ENCODE results near the gene LETM1.

LETM1 gene

DNA sequence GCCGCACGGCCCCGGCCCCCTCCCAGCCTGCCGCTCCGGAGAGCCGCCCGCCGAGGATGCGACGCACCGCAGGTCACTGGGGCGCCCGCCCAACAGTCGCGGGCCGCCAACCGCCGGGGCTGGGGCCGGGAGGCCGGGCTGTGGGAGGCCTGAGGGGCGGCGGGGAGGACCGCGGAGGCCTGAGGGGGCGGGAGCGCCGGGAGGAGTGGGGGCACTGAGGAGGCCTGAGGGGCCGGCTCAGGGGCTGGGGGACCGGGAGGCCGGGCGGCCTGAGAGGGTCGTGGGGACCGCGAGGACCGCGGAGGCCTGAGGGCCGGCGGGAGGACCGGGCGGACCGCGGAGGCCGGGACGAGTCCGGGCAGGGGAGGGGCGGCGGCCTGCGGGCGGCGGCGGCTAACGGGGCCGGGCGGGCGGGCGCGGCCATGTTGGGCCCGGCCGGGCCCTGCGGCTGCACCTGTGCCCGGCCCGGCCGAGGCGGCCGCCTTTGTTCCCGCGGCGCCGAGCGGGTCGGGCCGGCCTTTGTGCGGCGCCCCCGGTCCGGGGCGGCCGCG lies 15.6 kb upstream of the LETM1 start:
- DNase-seq, result no peak

DNA sequence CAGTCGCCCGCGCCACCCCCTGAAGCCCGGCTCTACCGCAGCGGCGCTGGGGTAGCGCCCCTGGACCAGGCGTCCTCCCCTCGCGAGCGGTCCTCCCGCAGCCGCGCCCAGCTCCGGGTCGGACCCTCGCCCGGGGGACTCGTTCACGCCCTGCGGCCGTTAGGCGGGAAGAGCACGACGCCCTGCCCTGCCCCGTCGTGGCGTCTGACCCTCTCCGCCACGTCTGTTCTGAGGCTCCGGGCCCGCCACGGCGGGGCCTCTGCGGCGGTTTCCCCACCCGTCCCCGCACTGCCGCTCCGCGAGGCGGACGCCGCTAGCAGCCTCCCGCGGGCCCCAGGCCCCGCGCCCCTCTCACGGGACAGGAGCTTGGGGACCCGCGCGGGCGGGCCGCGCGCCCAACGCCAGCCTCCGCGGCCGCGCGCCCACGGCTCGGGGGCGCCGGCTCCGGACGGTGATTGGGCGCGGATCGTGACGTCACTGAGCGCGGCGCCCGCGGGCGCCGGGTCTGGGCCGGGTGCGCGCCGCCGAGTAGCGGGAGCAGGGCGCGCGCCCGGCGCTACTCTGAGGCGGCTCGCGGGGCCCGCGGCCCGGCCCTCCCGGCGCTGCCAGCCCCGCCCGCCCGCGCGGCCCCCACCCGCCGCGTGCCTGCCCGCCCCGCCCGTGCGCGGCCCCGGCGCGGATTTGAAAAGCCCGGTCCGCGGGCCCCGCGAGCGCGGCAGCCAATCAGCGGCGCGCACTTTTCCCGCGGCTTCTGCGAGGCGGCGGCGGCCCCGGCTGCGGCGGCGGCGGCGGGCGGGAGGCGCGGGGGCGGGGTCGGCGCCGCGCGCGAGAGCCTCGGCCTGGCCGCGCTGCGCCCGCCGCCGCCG lies 14.9 kb upstream of the LETM1 start, which contains the start of gene NSD2:
Gene NSD2, plus strand, starts transcription at position 816 of the 866 bp plus-strand sequence. CDS start 29,262 bp downstream, outside the sequence.
- DNase-seq, result peak; percentile 91

DNA sequence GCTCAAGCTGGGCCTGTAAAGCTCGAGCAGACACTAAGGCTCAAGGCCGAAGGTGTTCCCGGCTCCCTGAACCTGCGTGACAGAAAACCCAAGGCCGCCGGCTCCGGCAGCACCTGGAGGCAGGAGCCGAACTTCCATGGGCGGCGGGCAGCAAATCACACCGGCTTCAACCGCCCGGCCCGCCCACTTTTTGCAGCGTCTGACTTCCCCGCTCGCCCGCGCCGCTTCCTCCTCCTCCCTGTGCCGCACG lies 14.3 kb upstream of the LETM1 start:
- peak; percentile 93 for DNase-seq

DNA sequence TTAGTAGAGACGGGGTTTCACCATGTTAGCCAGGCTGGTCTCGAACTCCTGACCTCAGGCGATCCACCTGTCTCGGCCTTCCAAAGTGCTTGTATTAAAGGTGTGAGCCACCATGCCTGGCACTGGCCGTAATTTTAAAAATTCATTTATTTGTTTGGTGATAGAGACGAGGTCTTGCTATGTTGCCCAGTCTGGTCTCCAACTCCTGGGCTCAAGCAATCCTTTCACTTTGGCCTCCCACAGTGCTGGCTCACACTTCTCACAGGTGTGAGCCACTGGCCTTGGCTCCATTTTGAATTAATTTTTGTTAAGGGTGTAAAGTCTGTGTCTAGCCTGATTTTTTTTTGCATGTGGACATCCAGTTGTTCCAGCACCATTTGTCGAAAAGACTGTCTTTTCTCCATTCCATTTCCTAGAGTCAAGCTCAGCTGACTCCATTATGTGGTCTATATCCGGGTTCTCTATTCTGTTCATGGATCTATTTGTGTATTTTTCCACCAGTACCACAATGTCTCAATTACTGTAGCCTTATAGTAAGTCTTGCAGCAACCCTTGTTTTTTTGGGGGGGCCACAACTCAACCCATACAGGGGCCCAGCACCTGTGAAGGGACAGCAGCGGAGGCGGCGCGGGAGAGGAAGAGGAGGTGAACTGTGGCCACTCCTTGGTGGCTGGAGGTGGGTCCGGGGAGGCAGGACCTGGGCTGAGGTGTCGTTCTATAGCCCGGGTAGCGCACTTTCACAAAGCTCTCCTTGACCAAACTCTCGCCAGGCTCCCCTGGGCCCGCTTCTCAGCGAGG lies 13.8 kb upstream of the LETM1 start:
- DNase-seq, result no peak

DNA sequence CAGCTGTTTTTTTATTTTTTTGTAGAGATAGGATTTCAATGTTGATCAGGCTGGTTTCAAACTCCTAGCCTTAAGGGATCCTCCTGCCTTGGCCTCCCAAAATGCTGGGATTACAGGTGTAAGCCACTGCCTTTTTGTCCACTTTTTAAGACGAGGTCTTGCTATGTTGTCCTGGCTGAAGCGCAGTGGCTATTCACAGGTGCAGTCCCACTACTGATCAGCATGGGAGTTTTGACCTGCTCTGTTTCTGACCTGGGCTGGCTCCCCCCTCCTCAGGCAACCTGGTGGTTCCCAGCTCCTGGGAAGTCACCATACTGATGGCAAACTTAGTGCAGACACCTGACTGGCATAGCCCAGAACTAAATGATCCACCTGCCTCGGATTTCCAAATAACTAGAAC lies 13.0 kb upstream of the LETM1 start:
- DNase-seq, result no peak

DNA sequence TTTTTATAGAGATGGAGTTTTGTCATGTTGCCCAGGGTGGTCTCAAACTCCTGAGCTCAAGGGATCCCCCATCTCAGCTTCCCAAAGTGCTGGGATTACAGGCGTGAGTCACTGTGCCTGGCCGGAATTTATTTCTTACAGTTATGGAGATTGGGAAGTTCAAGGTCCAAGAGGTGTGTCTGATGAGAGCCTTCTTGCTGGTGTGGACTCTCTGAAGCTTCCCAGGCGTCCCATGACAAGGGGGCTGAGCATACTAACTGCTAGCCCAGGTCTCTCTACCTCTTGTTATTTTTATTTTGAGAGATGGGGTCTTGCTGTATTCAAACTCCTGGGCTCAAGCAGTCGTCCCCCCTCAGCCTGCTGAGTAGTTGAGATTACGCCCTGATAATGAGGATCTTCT lies 12.3 kb upstream of the LETM1 start:
- no peak for DNase-seq

DNA sequence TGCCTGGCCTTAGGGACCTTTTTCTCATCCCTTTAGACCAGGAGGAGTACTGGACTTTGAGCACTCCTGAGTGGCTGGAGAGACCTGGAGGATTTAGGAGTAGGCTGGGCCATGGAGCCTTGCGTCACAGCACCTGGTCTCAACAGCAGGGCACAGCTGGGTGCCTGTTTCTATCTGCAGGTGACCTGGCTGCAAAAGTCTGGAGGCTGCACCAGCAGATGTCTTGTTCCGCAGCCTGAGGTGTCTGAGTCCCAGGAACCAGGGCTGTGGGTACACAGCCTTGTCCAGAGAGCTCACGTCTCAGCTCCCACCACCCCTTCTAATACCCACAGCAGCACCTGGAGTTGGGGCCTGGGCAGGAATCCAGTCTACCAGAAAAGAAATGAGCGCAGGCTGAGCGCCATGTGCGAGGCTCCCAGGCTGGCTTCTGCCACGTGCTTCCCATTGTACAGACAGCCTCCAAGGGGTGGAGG lies 10.3 kb upstream of the LETM1 start:
- DNase-seq, result no peak

DNA sequence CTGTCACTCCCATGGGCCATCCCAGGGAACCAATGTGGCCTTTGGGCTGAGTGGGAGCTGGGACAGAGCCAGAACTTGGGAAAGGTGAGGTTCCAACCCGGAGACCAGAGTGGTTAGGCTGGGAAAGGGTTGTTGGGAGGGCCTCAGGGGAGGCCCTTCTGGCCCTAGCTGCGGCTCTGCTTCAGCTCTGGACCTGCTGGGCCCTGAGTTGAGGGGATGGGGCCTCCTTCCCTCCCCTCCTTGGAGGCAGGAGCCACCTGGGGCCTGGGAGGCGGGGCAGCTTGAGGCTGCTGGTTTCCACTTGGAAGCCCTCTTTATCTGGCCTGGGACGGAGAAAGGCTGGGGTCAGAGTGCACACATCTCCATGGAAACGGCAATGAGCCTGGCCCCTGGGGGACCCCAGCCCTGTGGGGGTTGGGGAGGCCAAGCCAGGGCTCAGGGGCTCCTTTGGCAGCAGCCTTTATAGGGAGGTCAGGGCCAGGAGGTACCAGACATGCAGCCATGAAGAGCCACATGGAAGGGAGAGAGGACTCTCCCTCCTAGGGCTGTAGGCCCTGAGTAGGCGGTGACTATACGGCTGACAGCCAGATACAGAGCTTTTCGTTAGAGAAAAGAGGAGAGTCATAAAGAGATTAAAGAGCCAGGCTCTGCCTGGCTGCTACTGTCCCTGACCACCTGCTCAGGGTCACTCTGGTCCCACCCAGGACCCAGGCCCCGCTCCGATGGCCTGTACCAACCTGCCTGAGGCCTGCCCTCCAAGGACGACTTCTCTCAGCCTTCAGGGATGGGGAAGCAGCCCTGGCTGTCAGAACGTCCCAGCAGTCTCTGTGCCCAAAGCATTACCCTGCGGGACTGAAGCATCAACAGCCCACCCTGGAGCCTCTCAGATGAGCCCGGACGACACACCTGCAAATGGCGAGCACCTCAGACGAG lies 8.4 kb upstream of the LETM1 start:
- DNase-seq, result no peak

DNA sequence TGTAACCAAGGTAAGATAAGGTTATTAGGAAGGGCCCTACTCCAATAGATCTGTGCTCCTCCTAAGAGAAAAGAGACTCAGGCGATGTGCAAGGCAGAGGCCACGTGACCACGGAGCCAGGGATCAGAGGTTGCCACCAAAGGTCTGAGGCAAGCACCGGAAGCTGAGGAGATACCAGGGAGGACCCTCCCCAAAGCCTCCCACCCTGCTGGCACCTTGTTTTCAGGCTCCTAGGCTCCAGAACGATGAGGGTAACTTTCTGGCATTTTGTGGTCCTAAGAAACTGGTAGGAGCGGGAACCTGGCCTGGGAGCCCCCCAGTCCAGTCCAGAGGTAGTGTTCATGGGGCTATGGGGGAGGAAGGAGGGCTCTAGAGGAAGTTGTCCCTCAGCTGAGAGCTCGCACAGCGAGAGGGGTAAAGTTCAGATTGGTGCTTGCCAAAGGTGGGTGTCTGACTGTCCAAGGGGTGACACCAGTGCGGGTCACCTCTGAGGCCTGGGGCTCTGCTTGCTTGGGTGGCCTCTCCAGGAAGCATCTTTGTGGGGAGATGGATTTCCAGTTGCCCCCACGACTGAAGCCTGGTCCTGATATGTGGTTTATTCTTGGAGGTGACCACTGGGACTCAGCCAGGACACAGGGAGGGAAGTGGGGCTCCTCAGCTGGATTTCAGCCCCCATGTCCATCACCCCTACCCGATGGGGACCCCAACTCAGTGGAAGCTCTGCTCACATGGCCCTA lies 7.5 kb upstream of the LETM1 start:
- no peak for DNase-seq

DNA sequence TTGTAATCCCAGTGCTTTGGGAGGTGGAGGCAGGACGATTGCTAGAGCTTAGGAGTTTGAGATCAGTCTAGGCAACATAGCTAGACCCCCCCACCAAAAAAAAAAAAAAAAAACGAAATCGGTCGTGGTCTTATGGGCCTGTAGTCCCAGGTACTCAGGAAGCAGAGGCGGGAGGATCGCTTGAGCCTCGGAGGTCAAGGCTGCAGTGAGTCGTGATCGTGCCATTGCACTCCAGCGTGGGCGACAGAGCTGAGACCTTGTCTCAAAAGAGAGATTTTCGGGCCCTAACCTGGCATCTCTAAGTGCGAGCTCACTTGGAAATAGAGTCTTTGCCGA lies 7.0 kb upstream of the LETM1 start:
- no peak for DNase-seq

DNA sequence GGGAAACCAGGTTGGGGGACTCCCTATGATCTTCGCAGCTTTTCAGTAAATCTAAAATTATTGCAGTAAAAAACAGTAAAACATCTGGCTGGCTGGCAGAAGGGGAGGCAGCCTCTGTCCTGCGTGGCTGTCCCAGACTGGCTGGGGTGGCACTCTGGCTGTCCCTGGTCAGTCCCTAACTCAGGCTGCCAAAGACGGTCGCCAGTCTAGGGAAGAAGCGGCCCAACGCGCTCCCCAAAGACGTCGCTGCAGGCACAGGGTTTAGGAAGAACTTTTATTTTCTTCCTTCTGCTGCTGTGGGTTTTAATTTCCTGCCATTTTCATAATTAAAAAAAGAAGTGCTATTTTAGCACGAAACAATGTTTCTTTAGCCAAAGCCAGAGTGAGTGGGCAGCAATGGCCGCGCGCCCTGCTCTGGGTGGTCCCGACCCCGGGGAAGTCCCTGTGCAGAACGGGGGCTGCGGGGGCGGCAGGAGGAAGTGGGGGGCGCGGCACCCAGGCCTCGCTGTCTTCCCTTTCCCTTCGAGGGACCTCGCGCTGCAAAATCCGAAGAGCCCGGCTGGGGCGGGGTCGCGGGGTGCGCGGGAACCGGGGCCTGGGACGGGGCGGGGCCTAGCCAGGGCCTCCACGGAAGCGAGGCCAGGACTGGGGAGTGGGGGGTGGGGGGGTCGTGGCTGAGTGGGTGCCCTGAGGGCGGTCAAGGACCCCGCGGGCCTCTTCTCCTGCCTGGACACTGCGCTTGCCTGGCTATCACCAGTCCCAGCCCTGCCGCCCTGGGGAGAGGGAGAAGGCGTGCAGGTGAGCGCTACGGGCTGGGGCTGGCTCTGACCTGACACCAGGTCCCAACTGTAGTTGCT lies 6.3 kb upstream of the LETM1 start:
- DNase-seq, result peak; percentile 61

DNA sequence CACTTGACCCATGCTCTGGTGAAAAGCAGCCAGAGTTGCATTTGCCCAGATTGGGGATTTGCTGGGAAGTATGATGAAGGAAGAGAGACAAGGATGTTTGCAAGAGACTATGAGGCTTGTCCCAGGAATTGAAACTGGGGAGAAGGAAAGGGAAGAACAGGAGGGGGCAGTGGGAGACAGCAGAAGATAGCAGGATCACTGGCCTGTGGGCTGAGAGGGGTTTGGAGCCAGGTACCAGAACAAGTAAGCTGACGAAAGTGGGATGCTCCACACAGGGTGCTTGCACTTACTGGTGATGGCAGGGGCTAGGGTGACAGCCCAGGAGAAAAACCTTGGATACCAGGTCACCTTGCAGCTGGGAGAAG lies 3.4 kb upstream of the LETM1 start:
- no peak for DNase-seq

DNA sequence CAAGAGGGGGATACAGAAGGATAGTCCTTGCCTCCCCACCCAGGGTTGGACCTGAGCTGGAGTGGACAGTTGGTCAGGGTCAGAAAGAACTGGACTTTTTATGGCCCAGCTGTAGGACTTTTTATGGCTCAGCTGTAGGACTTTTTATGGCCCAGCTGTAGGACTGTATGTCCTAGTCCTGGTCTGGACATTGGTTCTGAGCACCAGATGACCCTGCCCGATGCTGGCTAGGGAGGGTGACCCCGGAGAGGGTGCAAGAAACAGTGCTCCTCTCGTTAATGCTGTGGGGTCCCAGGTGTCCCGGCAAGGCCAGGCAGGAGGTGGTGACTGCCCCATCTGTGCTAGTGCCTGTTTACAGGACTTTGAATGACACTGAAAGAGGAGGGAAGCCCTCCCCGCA lies 2.0 kb upstream of the LETM1 start:
- no peak for DNase-seq

DNA sequence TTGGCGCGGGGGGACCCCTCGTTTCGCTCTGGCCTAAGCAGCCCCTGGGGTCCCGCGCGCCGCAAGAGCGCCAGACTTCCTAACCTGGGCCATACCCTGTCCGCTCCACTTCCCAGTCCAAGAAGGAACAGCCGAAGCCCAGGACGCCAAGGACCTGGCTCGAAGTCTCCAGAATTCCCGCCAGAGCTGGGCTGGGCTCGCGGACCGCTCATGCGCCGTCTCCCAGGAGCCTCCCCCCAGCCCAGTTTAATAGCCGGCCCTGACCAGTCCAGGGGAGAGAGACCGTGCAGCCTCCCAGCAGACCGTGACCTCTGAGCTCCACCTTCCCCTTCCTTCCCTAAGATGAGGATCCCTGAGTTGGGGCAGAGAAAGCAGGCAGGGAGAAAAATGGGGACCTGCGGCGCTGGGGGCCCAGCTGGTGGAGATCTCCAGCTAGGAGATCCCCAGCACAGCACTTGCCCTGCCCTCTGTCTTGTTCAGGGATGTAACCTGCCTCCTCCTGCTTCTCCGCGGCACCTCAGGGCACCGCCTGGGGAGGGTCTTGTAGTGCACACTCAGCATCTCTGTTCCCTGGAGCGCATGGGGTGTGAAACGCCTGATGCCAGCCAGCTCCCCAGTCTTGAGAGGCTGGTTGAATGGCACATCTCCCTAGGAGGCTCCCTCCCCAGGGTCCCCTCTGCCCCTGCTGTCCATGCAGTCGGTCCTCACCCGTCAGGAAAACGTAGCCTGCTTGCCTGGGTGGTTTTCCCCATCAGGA lies 1.2 kb upstream of the LETM1 start:
- no peak for DNase-seq

DNA sequence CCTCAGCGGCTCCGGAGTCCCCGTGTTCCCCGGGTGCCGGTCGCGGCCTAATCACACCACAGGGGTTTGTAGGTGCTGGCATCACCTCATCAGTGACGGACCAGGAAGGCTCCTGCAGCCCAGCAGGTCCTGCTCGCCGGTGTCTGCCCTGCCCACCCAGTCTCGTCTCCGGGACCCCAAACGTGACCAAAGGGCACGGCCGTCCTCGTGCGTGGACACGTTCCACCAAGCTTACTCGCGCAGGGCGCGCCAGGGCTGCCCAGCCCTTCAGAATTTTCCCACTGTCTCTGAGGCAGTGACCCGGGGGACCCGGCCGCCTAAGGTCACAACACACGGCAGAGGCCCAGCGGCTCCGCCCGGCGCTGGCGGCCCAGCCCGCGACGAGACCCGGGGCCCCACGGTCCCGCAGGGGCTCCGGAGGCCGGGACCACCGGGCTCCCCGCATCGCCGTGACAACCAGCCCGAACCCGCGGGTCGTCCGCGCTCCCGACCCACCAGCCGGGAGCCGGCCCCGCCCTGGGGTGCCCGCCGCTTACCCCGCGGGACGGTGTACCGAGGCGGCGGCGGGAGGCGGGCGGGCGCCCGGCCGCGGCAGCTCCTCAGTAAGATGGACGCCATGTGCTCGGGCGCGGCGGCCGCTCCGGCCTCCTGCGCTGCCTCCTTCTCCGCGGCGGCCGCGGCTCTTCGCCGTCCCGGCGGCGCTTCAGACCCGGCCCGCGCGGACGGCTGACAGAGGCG lies 454 bp downstream of the LETM1 start:
- peak; percentile 20 for DNase-seq

DNA sequence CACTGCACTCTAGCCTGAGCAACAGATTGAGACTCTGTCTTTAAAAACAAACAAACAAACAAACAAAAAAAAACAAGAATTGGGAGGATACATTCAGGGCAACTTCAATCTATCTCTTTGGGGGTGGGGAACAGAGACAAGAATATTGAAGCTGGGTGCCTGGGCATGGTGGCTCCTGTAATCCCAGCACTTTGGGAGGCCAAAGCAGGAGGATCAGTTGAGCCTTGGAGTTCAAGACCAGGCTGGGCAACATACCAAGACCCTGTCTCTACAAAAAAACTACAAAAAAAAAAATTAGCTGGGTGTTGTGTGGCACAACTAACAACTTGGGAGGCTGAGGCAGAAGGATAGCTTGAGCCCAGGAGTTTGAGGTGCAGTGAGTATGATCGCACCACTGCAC lies 1.2 kb downstream of the LETM1 start:
- DNase-seq, result no peak

DNA sequence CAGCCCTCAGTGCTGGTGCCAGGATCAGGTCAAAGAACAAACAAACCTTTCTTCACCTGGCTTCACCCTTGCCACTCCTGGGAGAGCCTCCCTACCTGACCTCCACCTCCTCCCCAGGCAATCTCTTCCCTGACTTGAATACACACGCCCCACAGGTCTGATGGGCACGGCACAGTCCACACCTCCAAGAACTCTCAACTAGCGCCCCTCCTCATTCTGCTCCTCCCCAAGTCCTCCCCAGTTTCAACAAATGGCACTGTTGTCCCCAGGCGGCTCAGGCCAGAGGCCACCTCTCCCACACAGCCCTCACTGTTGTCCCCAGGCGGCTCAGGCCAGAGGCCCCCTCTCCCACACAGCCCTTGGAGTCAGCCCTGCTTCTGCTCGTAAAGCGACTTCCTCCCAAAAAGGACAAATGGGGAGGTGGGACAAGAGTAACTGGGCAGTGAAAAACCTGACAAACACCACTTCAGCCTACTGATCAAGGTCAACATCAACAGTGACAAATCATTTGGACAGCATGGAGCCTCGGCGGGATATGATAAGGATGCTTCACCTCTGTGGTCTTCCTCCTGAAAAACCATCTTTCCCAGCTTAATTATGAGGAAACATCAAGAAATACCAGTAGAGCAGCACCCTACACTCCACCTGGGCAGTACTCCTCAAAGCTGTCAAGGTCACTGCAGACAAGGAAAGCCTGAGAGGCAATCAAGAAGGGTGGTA lies 2.9 kb downstream of the LETM1 start:
- DNase-seq, result no peak

DNA sequence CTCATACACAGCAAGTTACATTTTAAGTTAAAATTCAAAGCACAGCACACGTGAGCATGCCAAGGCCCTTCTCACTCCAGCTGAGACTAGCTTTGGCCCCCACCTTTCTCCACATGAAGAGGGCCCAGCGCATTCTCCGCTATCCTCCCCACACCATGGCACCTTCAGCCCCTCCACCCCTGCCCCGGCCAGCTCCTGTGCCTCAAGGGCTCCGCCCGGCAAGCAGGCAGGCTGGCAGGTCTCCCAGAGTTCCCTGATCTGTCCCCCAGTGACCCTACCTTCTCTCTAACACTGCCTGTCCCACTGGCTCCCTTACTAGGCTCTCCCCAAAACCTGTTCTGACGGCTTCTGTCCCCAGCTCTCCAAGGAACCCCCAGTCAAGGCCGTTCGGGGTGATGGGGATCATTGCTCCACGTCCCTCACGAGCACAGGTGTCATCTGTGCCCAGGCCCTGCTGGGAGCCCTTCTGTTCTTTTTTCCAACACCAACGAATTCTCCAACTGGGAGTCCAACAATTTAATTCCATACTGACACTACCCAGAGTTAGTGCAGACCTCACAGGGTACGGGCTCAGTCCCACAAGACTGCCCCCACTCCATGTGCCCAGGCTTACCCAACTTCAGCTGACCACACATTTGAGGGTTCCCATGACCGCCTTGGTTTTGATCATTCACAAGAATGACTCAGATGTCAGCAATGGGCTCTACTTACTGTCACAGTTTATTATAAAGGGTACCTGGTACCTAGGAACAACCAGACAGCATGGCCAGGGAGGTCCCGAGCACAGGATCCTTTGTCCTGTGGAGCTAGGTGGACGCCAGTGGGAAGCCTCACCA lies 4.2 kb downstream of the LETM1 start:
- no peak for DNase-seq
